ENCODE results near the gene TRIM7.
"Not testable (repeated sequence)": the region's sequence is repeated elsewhere in the genome, so short reads cannot be mapped to it uniquely, and the experiment has no call there.

TRIM7 gene

DNA sequence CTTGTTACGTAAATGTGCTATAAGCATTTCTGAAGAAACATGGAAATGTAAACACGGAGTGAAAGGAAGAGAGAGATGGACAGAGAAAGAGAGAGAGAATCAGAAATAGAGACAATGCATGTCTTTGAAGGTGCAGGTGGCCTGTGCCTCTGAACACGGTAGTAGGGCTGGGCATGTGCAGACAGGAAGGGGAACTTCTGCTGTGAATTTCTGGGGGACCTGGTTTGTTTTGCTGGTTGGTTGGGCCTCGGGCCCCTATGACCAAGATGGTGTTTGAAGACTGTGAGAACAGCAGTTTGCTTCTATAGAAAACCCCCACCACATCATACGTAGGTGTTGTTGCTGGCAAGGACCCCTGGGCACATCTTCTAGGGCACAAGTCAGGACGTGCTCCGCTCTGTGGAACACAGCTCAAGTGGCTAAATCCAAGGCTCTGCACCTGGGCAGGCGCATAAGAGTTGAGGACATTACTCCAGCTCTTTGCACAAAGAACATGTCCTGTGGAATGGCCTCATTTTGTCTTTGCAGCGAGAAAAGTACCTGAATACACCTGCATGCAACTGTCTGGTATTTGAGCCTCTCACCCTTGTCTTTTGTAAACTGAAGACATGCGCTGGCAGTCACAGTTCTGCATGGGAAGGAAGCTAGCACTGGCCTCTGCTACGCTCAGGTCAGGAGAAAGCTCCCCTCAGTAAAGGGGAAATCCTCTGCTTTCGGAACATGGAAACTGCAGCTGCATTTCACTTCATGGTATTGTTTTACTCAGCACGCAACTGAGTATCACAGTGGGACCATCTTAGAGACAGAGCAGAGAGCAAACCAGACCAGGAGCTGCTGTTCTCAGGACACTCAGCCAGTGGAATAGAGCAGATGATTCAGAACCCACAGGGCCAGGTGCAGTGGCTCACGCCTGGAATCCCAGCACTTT is 54.9 kb downstream of the TRIM7 start:
- no peak for DNase-seq (ENCODE audit: low read depth)

DNA sequence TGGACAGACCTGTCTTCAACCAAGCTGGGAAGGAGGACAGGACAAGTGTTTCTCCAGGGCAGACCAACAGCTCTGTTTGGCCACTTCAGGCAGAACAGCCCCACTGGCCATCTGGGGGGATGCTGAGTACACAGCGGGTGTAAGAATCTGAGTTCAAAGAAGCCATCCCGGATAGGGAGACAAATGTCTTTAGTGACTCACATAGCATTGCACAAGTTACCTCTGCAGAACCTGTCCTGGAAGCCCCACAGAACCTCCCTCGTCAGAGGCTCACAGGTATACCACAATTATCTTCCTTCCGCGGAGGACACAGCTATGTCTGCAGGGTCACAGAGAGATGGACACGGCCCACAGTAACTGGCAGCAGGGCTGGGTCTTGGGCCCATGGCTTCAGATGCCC is 55.6 kb downstream of the TRIM7 start:
- DNase-seq (ENCODE audit: low read depth): no peak

DNA sequence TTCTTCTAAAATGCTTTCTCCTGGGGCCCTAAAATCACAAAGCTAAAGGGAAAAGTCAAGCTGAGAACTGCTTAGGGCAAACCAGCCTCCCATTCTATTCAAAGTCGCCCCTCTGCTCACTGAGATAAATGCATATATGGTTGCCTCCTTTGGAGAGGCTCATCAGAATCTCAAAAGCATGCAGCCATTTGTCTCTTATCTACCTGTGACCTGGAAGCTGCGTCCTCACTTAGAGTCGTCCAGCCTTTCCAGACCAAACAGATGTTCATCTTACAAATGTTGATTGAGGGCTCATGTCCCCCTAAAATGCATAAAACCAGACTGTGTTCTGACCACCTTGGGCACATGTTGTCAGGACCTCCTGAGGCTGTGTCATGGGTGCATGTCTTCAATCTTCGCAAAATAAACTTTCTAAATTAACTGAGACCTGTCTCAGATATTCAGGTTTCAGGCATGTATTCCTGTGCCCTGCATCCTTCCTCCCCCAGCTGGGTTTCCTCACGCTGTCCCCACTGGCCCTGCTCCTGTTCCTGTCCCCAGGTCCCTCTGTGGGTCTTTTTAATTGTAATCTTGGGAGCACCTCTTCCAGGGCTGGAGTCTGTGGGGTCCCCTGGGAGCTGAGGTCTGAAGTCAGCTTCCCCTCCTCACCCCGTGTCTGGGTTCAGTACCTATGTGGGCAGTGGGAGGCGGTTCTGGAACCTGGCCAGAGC is 57.9 kb downstream of the TRIM7 start, which contains the start of gene OR2V2:
Gene OR2V2 (plus strand): TSS at position 660 of the 710 bp plus-strand sequence. CDS start 7,357 bp downstream, outside the sequence.
- DNase-seq (ENCODE audit: low read depth): not testable (repeated sequence)

DNA sequence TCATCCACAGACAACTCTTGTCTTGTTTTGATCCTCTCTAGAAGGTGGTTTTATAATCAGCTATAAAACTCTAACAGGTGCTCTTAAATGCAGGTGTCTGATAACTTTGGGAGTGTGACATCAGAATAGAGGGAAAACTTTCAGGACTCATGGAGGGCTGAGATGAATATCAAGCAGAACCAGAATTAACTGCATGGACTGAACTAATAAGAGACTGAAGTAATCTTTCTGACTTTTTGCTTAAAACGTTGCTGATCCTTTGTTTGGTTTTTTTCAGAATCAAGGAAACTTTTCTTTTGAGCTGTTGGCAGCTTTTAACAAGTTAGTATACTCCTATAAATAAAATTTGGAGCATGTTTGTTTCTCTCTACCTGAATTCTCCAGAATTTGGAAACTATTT is 59.9 kb downstream of the TRIM7 start:
- no peak for DNase-seq (ENCODE audit: low read depth)

Measured in stimulated activated CD8-positive, alpha-beta memory T cell treated with anti-CD3 and anti-CD28 coated beads, Interleukin-15, amount 100 ng/mL, for 24 hours (primary cell).